ENCODE measurements around the gene OR2C3.
"Not testable (repeated sequence)": the region's sequence is repeated elsewhere in the genome, so short reads cannot be mapped to it uniquely, and the experiment has no call there.

The OR2C3 gene

GRCh38 chr1:247517795-247518612, 18.2 kb downstream of the OR2C3 start:
- FAIRE-seq: no peak

GRCh38 chr1:247506831-247507230, 29.4 kb downstream of the OR2C3 start:
- no peak for FAIRE-seq

- FAIRE-seq: no peak
Measured at GRCh38 chr1:247500865-247501264, 35.4 kb downstream of the OR2C3 start.

- FAIRE-seq: no peak
Measured at GRCh38 chr1:247496581-247497285, 39.5 kb downstream of the OR2C3 start.

- FAIRE-seq: no peak
Measured at GRCh38 chr1:247494767-247495166, 41.5 kb downstream of the OR2C3 start.

- FAIRE-seq: no peak
Measured at GRCh38 chr1:247493106-247493505, 43.1 kb downstream of the OR2C3 start.

GRCh38 chr1:247491328-247491727, 44.9 kb downstream of the OR2C3 start:
- no peak for FAIRE-seq

- FAIRE-seq: peak; percentile 93
Measured at GRCh38 chr1:247487057-247487456, 49.2 kb downstream of the OR2C3 start.

GRCh38 chr1:247482747-247483146, 53.5 kb downstream of the OR2C3 start:
- FAIRE-seq: no peak

- not testable (repeated sequence) for FAIRE-seq
Measured at GRCh38 chr1:247476328-247477058, 59.7 kb downstream of the OR2C3 start.

- FAIRE-seq: no peak
Measured at GRCh38 chr1:247475793-247476192, 60.4 kb downstream of the OR2C3 start.

All from islet of Langerhans (tissue), 1 donor.